AG10803 (cell line): ENCODE data around the gene SSH3.

Experiments used
- DNase-seq: peaks from one replicate; pipeline ENCODE4 v3.0.0; 2010; ENCODE audit warnings: low read depth
- H3K4me3 ChIP-seq: 2 replicates; pipeline ENCODE4 v1.5.1; 2011; ENCODE audit warnings: mild to moderate bottlenecking, low read length, control low read depth
- CTCF ChIP-seq: conservative IDR thresholded peaks from 2 replicates; pipeline ENCODE4 v1.5.1; 2011; ENCODE audit warnings: mild to moderate bottlenecking, low read length, control low read depth, inconsistent platforms

Gene SSH3

GRCh38 chr11:67270256-67271204, 32.8 kb upstream of the SSH3 start:
- DNase-seq, result no peak
- TF ChIP-seq CTCF, result no peak
- H3K4me3 ChIP-seq, result peak overlapping the region; percentile 26

GRCh38 chr11:67271205-67271540, 32.2 kb upstream of the SSH3 start:
- TF ChIP-seq CTCF, result no peak
- no peak for DNase-seq
- H3K4me3 ChIP-seq, result no peak overlapping the region

- no peak overlapping the region for H3K4me3 ChIP-seq
- DNase-seq, result no peak
- TF ChIP-seq CTCF, result no peak
These were observed 31.6 kb upstream of the SSH3 start for GRCh38 chr11:67271541-67272284.

- TF ChIP-seq CTCF, result no peak
- H3K4me3 ChIP-seq, result no peak overlapping the region
- DNase-seq, result no peak
These were observed 30.7 kb upstream of the SSH3 start for GRCh38 chr11:67272327-67273259.

GRCh38 chr11:67273260-67273990, 29.9 kb upstream of the SSH3 start:
- DNase-seq, result no peak
- TF ChIP-seq CTCF, result no peak
- H3K4me3 ChIP-seq, result no peak overlapping the region
